GM23338 (cell line): ENCODE measurements around the gene ZNF143. TPM values are rescaled to one million over a fixed set of nuclear protein-coding genes. Genes with fewer than 3 reads are reported as not detected.
A peak's percentile ranks its signal among the peaks of the same experiment; 100 is the strongest.

ENCODE experiments used
- ATAC-seq: fragments of 200-7000 bp; cut with Tn5 transposase; 3 replicates; pipeline ENCODE4 v1.9.1; 2020
- DNase-seq: peaks from one replicate; pipeline ENCODE4 v3.0.0-alpha.2; 2015; ENCODE audit warnings: low spot score
- H2AFZ ChIP-seq: fragments of 200-600 bp; sonication (generic); 2 replicates; pipeline ENCODE4 v1.8.0; 2016; ENCODE audit warnings: antibody characterized with exemption, mild to moderate bottlenecking, moderate library complexity
- H3F3A ChIP-seq: fragments of 200-600 bp; sonication (generic); replicated peaks from 2 replicates; pipeline ENCODE4 v1.8.0; 2017; ENCODE audit warnings: antibody characterized with exemption, mixed run types, low read depth
- H3K27ac ChIP-seq: fragments of 200-600 bp; sonication (generic); 2 replicates; pipeline ENCODE4 v1.6.1; 2016; ENCODE audit warnings: low read depth
- H3K27me3 ChIP-seq: fragments of 200-600 bp; sonication (generic); 2 replicates; pipeline ENCODE4 v1.8.0; 2016; ENCODE audit warnings: mild to moderate bottlenecking, mixed run types, moderate library complexity; ENCODE audit not compliant: insufficient read depth
- H3K36me3 ChIP-seq: fragments of 200-600 bp; sonication (generic); 2 replicates; pipeline ENCODE4 v1.8.0; 2016; ENCODE audit warnings: mild to moderate bottlenecking; ENCODE audit not compliant: insufficient read depth
- H3K4me1 ChIP-seq: fragments of 200-600 bp; sonication (generic); 2 replicates; pipeline ENCODE4 v1.8.0; 2016; ENCODE audit warnings: mild to moderate bottlenecking, moderate library complexity; ENCODE audit not compliant: insufficient read depth
- H3K4me2 ChIP-seq: fragments of 200-600 bp; sonication (generic); 2 replicates; pipeline ENCODE4 v1.7.1; 2017; ENCODE audit warnings: mixed run types
- H3K4me3 ChIP-seq: fragments of 200-600 bp; sonication (generic); 2 replicates; pipeline ENCODE4 v1.6.1; 2016; ENCODE audit warnings: mixed run types
- H3K79me2 ChIP-seq: fragments of 200-600 bp; sonication (generic); replicated peaks from 2 replicates; pipeline ENCODE4 v1.8.0; 2017; ENCODE audit warnings: mild to moderate bottlenecking; ENCODE audit not compliant: insufficient read depth
- H3K9me2 ChIP-seq: fragments of 200-600 bp; sonication (generic); 2 replicates; pipeline ENCODE4 v1.8.0; 2017; ENCODE audit not compliant: insufficient read depth
- H4K20me1 ChIP-seq: fragments of 200-600 bp; sonication (generic); replicated peaks from 2 replicates; pipeline ENCODE4 v1.8.0; 2017; ENCODE audit warnings: mild to moderate bottlenecking; ENCODE audit not compliant: insufficient read depth
- H3K27ac Mint-ChIP-seq: 2 replicates; pipeline ENCODE4 v1.8.0; 2020; ENCODE audit warnings: inconsistent platforms, mild to moderate bottlenecking, moderate library complexity, mixed read lengths
- H3K27me3 Mint-ChIP-seq: 3 replicates; pipeline ENCODE4 v1.8.0; 2022; ENCODE audit warnings: low read depth, mild to moderate bottlenecking, moderate library complexity, mixed read lengths, inconsistent platforms; ENCODE audit not compliant: insufficient read depth, poor library complexity
- H3K36me3 Mint-ChIP-seq: 3 replicates; pipeline ENCODE4 v1.8.0; 2021; ENCODE audit warnings: low read depth, mild to moderate bottlenecking, inconsistent platforms, moderate library complexity, mixed read lengths
- H3K4me1 Mint-ChIP-seq: 3 replicates; pipeline ENCODE4 v1.8.0; 2020; ENCODE audit warnings: mild to moderate bottlenecking, inconsistent platforms, mixed read lengths
- H3K4me3 Mint-ChIP-seq: 3 replicates; pipeline ENCODE4 v1.8.0; 2021; ENCODE audit warnings: moderate library complexity, mild to moderate bottlenecking, inconsistent platforms, mixed read lengths
- H3K9me3 Mint-ChIP-seq: 3 replicates; pipeline ENCODE4 v1.8.0; 2020; ENCODE audit warnings: moderate library complexity, mild to moderate bottlenecking, inconsistent platforms, mixed read lengths
- CREB1 ChIP-seq: fragments of 250-450 bp; sonication (Bioruptor Pico); IDR thresholded peaks from 2 replicates; pipeline ENCODE4 v1.5.0; 2020; ENCODE audit warnings: low read depth, mild to moderate bottlenecking, moderate library complexity
- CTCF ChIP-seq, 2 experiments: fragments of 200-600 bp in 1 of 2; sonication (generic) in 1 of 2; conservative IDR thresholded peaks; 2 replicates each; pipeline versions ENCODE4 v1.5.1 to v1.6.1; 2016 to 2017; ENCODE audit warnings: antibody characterized with exemption in 2 of 2, low read depth in 2 of 2, mild to moderate bottlenecking in 2 of 2, moderate library complexity in 1 of 2
- ETS1 ChIP-seq: IDR thresholded peaks from 2 replicates; pipeline ENCODE4 v1.6.1; 2016; ENCODE audit warnings: antibody characterized with exemption
- EZH2phosphoT487 ChIP-seq: fragments of 200-600 bp; sonication (generic); IDR thresholded peaks from one replicate; pipeline ENCODE4 v1.8.1; 2018; ENCODE audit warnings: antibody characterized with exemption; ENCODE audit not compliant: unreplicated experiment
- JUNB ChIP-seq: IDR thresholded peaks from one replicate; pipeline ENCODE4 v1.6.1; 2016; ENCODE audit warnings: antibody characterized with exemption; ENCODE audit not compliant: unreplicated experiment
- POLR2AphosphoS5 ChIP-seq: IDR thresholded peaks from 2 replicates; pipeline ENCODE4 v1.6.1; 2016; ENCODE audit warnings: antibody characterized with exemption, low read depth
- ZNF114 ChIP-seq: fragments of 250-450 bp; sonication (Bioruptor Pico); IDR thresholded peaks from 2 replicates; pipeline ENCODE4 v1.5.0; 2020; ENCODE audit warnings: mild to moderate bottlenecking, moderate library complexity
- polyA plus RNA-seq: library from polyadenylated mRNA; unstranded; fragments of >200 nt; fragmentation: Nextera tagmentation; extraction: Ambion mirVana; gene quantifications from 2 replicates; pipeline ENCODE4 v1.2.1, GENCODE V29; 2016
- total RNA-seq: library from RNA; depleted of rRNA; stranded (reverse); fragments of >200 nt; shearing (Covaris generic); gene quantifications from 2 replicates; pipeline ENCODE4 v1.2.3, GENCODE V29; 2014

ZNF143 gene
- total and polyA plus RNA-seq, 2 experiments from 2014 or later: 33.5 to 44.2 TPM

DNA sequence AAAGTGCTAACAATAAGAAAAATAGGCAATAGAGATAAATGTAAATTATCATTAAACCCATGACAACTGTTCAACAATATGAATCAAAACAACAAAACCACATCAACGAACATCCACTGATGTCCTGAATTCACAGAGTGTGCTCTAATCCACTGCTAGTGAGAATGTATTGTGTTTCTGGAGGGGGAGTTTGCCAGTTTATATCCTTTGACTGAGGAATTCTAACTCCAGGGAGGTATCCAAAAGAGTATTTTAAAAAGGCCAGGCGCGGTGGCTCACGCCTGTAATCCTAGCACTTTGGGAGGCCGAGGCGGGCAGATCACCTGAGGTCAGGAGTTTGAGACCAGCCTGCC lies 110.9 kb downstream of the ZNF143 start:
- Histone ChIP-seq H3F3A (no peaks in the 10 kb centered on the region), H3K4me3 (peak overlapping the region; percentile 74; the same call in 1 of the 2 replicates), H3K4me1 (peaks cover 38% of the 10 kb centered on the region), H3K36me3 (peaks cover 6% of the 10 kb centered on the region), H4K20me1 (peaks cover 2% of the 10 kb centered on the region), H3K79me2 (peaks cover 27% of the 10 kb centered on the region), H2AFZ (no peak overlapping the region), H3K27ac (peak overlapping the region; percentile 90; the same call in 1 of the 2 replicates), H3K9me2 (no peaks in the 10 kb centered on the region), H3K27me3 (no peaks in the 10 kb centered on the region), H3K4me2 (peak overlapping the region; percentile 72)
- no peak for ATAC-seq
- TF ChIP-seq ZNF114 (CRISPR knock-in tag): no peak
- Mint-ChIP-seq H3K9me3 (no peaks in the 10 kb centered on the region), H3K4me1 (peaks cover 42% of the 10 kb centered on the region), H3K27ac (peak overlapping the region; percentile 96), H3K27me3 (peaks cover 25% of the 10 kb centered on the region), H3K36me3 (peaks cover 23% of the 10 kb centered on the region), H3K4me3 (peak overlapping the region; percentile 86)
- no peak for DNase-seq

DNA sequence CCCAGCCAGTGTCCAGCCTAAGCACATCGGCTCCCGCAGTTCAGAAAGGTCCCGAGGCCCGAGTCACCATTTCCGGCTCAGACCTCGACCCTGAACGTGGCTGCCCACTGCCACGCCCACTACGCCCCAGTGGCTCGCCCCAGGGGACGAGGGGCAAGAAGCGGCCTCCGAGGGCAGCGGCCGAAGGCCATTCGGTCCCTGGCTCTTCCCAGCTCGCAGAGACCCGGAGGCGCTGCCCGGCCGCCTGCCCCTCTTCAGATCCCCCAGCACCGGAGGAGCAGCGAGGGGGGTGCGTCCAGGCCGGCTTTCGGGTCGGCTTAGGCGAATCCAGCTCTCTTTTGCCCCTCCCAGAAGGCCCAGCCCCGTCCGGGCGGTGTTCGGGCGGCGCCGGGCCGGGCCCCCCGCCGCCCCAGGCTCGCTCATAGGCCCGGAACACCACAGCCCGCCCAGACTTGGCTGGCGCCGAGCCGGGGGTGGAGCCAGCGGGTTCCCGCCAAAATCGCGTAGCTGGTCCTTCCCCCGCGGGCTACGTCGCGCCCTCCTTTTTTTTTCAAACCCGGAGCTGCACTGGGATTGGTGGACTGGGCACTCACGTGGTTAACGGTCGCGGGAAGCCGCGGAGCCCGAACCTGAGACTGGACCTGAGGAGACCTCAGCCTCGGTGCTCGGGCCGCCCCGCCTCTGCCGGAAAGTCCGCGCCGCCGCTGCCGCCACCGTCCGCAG lies 112.4 kb downstream of the ZNF143 start, which contains the start of gene WEE1:
WEE1 (plus strand) TSS at position 619 of the 723 bp plus-strand sequence. CDS start 264 bp downstream, outside the sequence.
- DNase-seq (peak; percentile 99), ATAC-seq (peak; percentile 87)
- no peak within 1 kb of the TSS for H2AFZ ChIP-seq
- peak within 1 kb of the TSS; percentile 74 for H3K4me3 ChIP-seq
- H3K79me2 ChIP-seq: peaks cover 42% of the 10 kb centered on the region
- H3K36me3 ChIP-seq: peaks cover 20% of the 10 kb centered on the region
- H3F3A ChIP-seq: no peaks in the 10 kb centered on the region
- no peaks in the 10 kb centered on the region for H3K27me3 ChIP-seq
- Mint-ChIP-seq H3K27ac (peak within 1 kb of the TSS; percentile 96), H3K27me3 (peaks cover 21% of the 10 kb centered on the region), H3K9me3 (no peaks in the 10 kb centered on the region), H3K4me3 (peak within 1 kb of the TSS; percentile 94), H3K36me3 (peaks cover 38% of the 10 kb centered on the region), H3K4me1 (peaks cover 47% of the 10 kb centered on the region)
- peak within 1 kb of the TSS; percentile 78 for H3K4me2 ChIP-seq
- peaks cover 12% of the 10 kb centered on the region for H4K20me1 ChIP-seq
- H3K9me2 ChIP-seq: no peaks in the 10 kb centered on the region
- peaks cover 40% of the 10 kb centered on the region for H3K4me1 ChIP-seq
- peak within 1 kb of the TSS; percentile 90 for H3K27ac ChIP-seq
- TF ChIP-seq ETS1 (no peak; the same call in 1 of the 2 replicates), CREB1 (CRISPR knock-in tag) (peak; percentile 86), POLR2AphosphoS5 (peak; percentile 80), EZH2phosphoT487 (no peak), JUNB (no peak)

- Histone ChIP-seq H3K4me2 (peak overlapping the region; percentile 78), H3K9me2 (no peaks in the 10 kb centered on the region), H3K36me3 (peaks cover 26% of the 10 kb centered on the region), H4K20me1 (peaks cover 12% of the 10 kb centered on the region), H3K79me2 (peaks cover 48% of the 10 kb centered on the region), H3K27me3 (no peaks in the 10 kb centered on the region), H3F3A (no peaks in the 10 kb centered on the region; the same call in 1 of the 2 replicates), H3K4me3 (peak overlapping the region; percentile 74), H3K4me1 (peaks cover 36% of the 10 kb centered on the region), H3K27ac (peak overlapping the region; percentile 84; the same call in 1 of the 2 replicates), H2AFZ (no peak overlapping the region)
- peaks cover 21% of the 10 kb centered on the region for H3K27me3 Mint-ChIP-seq
- peak overlapping the region; percentile 96 for H3K27ac Mint-ChIP-seq
- peak overlapping the region; percentile 94 for H3K4me3 Mint-ChIP-seq
- H3K4me1 Mint-ChIP-seq: peaks cover 42% of the 10 kb centered on the region
- DNase-seq: no peak
- no peaks in the 10 kb centered on the region for H3K9me3 Mint-ChIP-seq
- no peak for ATAC-seq
- H3K36me3 Mint-ChIP-seq: peaks cover 43% of the 10 kb centered on the region
- TF ChIP-seq CTCF (conservative IDR thresholded peaks at IDR 0.05; ENCODE audit: low read depth in 2 of 2): no peak
These were observed 113.2 kb downstream of the ZNF143 start for GRCh38 chr11:9573775-9574621.
